GM19463 (cell line): ENCODE measurements around the gene ROBO1.
"Not testable (repeated sequence)": the region's sequence is repeated elsewhere in the genome, so short reads cannot be mapped to it uniquely, and the experiment has no call there.

ENCODE experiments used
- ATAC-seq: cut with Tn5 transposase; IDR thresholded peaks from one replicate; pipeline ENCODE4 v1.9.1; 2021; ENCODE audit warnings: mild to moderate bottlenecking, moderate library complexity; ENCODE audit not compliant: unreplicated experiment

Gene ROBO1

GRCh38 chr3:78888635-78889034 is 879.2 kb downstream of the ROBO1 start:
- ATAC-seq: no peak

- ATAC-seq: peak; percentile 46
Measured at GRCh38 chr3:78887547-78888011, 880.2 kb downstream of the ROBO1 start.

- ATAC-seq: no peak
Measured at GRCh38 chr3:78887029-78887428, 880.8 kb downstream of the ROBO1 start.

GRCh38 chr3:78884567-78884966 is 883.2 kb downstream of the ROBO1 start:
- ATAC-seq: not testable (repeated sequence)

GRCh38 chr3:78882251-78882650 is 885.5 kb downstream of the ROBO1 start:
- ATAC-seq: no peak

- no peak for ATAC-seq
Measured at GRCh38 chr3:78881501-78881900, 886.3 kb downstream of the ROBO1 start.

GRCh38 chr3:78880603-78881461 is 887.0 kb downstream of the ROBO1 start:
- ATAC-seq: no peak

GRCh38 chr3:78879295-78879860 is 888.4 kb downstream of the ROBO1 start:
- ATAC-seq: no peak

- no peak for ATAC-seq
Measured at GRCh38 chr3:78878789-78879188, 889.0 kb downstream of the ROBO1 start.

GRCh38 chr3:78878011-78878410 is 889.8 kb downstream of the ROBO1 start:
- ATAC-seq: no peak

GRCh38 chr3:78875851-78876250 is 891.9 kb downstream of the ROBO1 start:
- ATAC-seq: no peak

- ATAC-seq: no peak
Measured at GRCh38 chr3:78875436-78875835, 892.4 kb downstream of the ROBO1 start.

GRCh38 chr3:78873641-78874040 is 894.2 kb downstream of the ROBO1 start:
- peak; percentile 45 for ATAC-seq

- ATAC-seq: no peak
Measured at GRCh38 chr3:78872195-78872594, 895.6 kb downstream of the ROBO1 start.

- ATAC-seq: peak; percentile 49
Measured at GRCh38 chr3:78871048-78871447, 896.8 kb downstream of the ROBO1 start.

- ATAC-seq: no peak
Measured at GRCh38 chr3:78870484-78870883, 897.3 kb downstream of the ROBO1 start.

- ATAC-seq: no peak
Measured at GRCh38 chr3:78868570-78868969, 899.2 kb downstream of the ROBO1 start.

GRCh38 chr3:78867409-78868372 is 900.1 kb downstream of the ROBO1 start:
- no peak for ATAC-seq

GRCh38 chr3:78863306-78864203 is 904.2 kb downstream of the ROBO1 start:
- ATAC-seq: no peak

- ATAC-seq: no peak
Measured at GRCh38 chr3:78861156-78861555, 906.6 kb downstream of the ROBO1 start.
